ENCODE data around the gene OPTN. TPM values are rescaled to one million over a fixed set of nuclear protein-coding genes. Genes with fewer than 3 reads are reported as not detected.

OPTN gene
- polyA plus RNA-seq, 1 donor from 2014 or later = 38.2 TPM

GRCh38 chr10:13066527-13066926, 33.4 kb upstream of the OPTN start:
- no peaks in the 10 kb centered on the region for H3K9me2 ChIP-seq (ENCODE audit: insufficient read depth, low read length)
- no peaks in the 10 kb centered on the region for H3F3A ChIP-seq (ENCODE audit: insufficient read depth, low read length, poor library complexity, severe bottlenecking)
- H2AFZ ChIP-seq (ENCODE audit: low read depth, low read length) = no peak overlapping the region
- no peaks in the 10 kb centered on the region for H3K27me3 ChIP-seq (ENCODE audit: insufficient read depth, low read depth, low read length)
- no peaks in the 10 kb centered on the region for H3K36me3 ChIP-seq (ENCODE audit: insufficient read depth, low read length)
- H3K4me2 ChIP-seq (ENCODE audit: low read length) = no peak overlapping the region
- H3K9me3 ChIP-seq (ENCODE audit: low read length) = no peaks in the 10 kb centered on the region
- no peaks in the 10 kb centered on the region for H3K79me2 ChIP-seq (replicated peaks; ENCODE audit: insufficient read depth, low read length)
- H3K27ac ChIP-seq (ENCODE audit: low read length) = no peak overlapping the region
- TF ChIP-seq MXI1 (conservative IDR thresholded peaks at IDR 0.05; ENCODE audit: poor library complexity, severe bottlenecking) = no peak
- no peak for TF ChIP-seq POLR2AphosphoS5 (IDR thresholded peaks at IDR 0.05)
- no peak for TF ChIP-seq EZH2 (IDR thresholded peaks at IDR 0.05; ENCODE audit: borderline replicate concordance, insufficient read depth, low read length, poor library complexity, severe bottlenecking)
- TF ChIP-seq EP300 (conservative IDR thresholded peaks at IDR 0.05; ENCODE audit: poor library complexity, severe bottlenecking) = no peak
- H3K4me3 ChIP-seq (ENCODE audit: low read length) = no peak overlapping the region
- H4K20me1 ChIP-seq (ENCODE audit: insufficient read depth) = no peaks in the 10 kb centered on the region
- no peak overlapping the region for H3K9ac ChIP-seq (ENCODE audit: low read length)

DNA sequence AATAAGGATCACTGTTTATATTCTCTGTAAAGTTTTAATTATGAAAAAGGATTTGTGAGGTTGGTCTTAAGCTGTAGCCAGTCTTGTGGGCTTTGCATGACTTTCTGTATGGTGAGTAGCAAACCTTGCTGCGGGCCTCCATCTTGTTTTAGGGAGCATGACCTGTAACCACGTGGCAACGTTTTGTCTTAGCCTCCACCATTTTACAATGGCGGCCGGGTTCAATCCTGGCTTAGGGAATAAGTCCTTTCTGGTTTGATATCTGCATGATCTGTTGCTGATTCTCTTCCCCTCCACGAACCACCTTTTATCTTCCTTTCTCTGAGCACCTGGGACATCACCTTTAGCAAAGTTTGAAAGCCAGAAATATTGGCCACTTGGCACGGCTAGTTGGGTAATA, 32.5 kb upstream of the OPTN start:
- H2AFZ ChIP-seq (ENCODE audit: low read depth, low read length) = no peak overlapping the region
- H4K20me1 ChIP-seq (ENCODE audit: insufficient read depth) = no peaks in the 10 kb centered on the region
- H3K4me2 ChIP-seq (ENCODE audit: low read length) = no peak overlapping the region

GRCh38 chr10:13068071-13068470, 31.9 kb upstream of the OPTN start:
- Histone ChIP-seq H3K27ac (ENCODE audit: low read length) (no peak overlapping the region), H3K4me2 (ENCODE audit: low read length) (no peak overlapping the region), H3K9me2 (ENCODE audit: insufficient read depth, low read length) (no peaks in the 10 kb centered on the region), H3K9ac (ENCODE audit: low read length) (no peak overlapping the region), H3K36me3 (ENCODE audit: insufficient read depth, low read length) (no peaks in the 10 kb centered on the region), H3F3A (ENCODE audit: insufficient read depth, low read length, poor library complexity, severe bottlenecking) (no peaks in the 10 kb centered on the region), H2AFZ (ENCODE audit: low read depth, low read length) (no peak overlapping the region), H3K27me3 (ENCODE audit: insufficient read depth, low read depth, low read length) (no peaks in the 10 kb centered on the region), H4K20me1 (ENCODE audit: insufficient read depth) (no peaks in the 10 kb centered on the region), H3K79me2 (replicated peaks; ENCODE audit: insufficient read depth, low read length) (no peaks in the 10 kb centered on the region), H3K9me3 (ENCODE audit: low read length) (no peaks in the 10 kb centered on the region), H3K4me3 (ENCODE audit: low read length) (no peak overlapping the region)
- TF ChIP-seq POLR2AphosphoS5 (IDR thresholded peaks at IDR 0.05) (no peak), TAF1 (IDR thresholded peaks at IDR 0.05; ENCODE audit: low read depth) (no peak), SMC3 (conservative IDR thresholded peaks at IDR 0.05; ENCODE audit: poor library complexity) (no peak), CTCF (IDR thresholded peaks at IDR 0.05; ENCODE audit: poor library complexity, severe bottlenecking) (no peak), RAD21 (conservative IDR thresholded peaks at IDR 0.05) (no peak), EZH2 (IDR thresholded peaks at IDR 0.05; ENCODE audit: borderline replicate concordance, insufficient read depth, low read length, poor library complexity, severe bottlenecking) (no peak), EP300 (conservative IDR thresholded peaks at IDR 0.05; ENCODE audit: poor library complexity, severe bottlenecking) (no peak), MXI1 (conservative IDR thresholded peaks at IDR 0.05; ENCODE audit: poor library complexity, severe bottlenecking) (no peak)
- TF ChIP-seq, protein P1, sequence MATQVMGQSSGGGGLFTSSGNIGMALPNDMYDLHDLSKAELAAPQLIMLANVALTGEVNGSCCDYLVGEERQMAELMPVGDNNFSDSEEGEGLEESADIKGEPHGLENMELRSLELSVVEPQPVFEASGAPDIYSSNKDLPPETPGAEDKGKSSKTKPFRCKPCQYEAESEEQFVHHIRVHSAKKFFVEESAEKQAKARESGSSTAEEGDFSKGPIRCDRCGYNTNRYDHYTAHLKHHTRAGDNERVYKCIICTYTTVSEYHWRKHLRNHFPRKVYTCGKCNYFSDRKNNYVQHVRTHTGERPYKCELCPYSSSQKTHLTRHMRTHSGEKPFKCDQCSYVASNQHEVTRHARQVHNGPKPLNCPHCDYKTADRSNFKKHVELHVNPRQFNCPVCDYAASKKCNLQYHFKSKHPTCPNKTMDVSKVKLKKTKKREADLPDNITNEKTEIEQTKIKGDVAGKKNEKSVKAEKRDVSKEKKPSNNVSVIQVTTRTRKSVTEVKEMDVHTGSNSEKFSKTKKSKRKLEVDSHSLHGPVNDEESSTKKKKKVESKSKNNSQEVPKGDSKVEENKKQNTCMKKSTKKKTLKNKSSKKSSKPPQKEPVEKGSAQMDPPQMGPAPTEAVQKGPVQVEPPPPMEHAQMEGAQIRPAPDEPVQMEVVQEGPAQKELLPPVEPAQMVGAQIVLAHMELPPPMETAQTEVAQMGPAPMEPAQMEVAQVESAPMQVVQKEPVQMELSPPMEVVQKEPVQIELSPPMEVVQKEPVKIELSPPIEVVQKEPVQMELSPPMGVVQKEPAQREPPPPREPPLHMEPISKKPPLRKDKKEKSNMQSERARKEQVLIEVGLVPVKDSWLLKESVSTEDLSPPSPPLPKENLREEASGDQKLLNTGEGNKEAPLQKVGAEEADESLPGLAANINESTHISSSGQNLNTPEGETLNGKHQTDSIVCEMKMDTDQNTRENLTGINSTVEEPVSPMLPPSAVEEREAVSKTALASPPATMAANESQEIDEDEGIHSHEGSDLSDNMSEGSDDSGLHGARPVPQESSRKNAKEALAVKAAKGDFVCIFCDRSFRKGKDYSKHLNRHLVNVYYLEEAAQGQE (IDR thresholded peaks at IDR 0.05; ENCODE audit: borderline replicate concordance) = no peak

More for the DNA sequence above, 32.5 kb upstream of the OPTN start:
- H3K9ac ChIP-seq (ENCODE audit: low read length) = no peak overlapping the region
- no peaks in the 10 kb centered on the region for H3K27me3 ChIP-seq (ENCODE audit: insufficient read depth, low read depth, low read length)
- no peaks in the 10 kb centered on the region for H3F3A ChIP-seq (ENCODE audit: insufficient read depth, low read length, poor library complexity, severe bottlenecking)
- no peaks in the 10 kb centered on the region for H3K9me3 ChIP-seq (ENCODE audit: low read length)
- TF ChIP-seq TAF1 (IDR thresholded peaks at IDR 0.05; ENCODE audit: low read depth) = no peak
- TF ChIP-seq, protein P1 (IDR thresholded peaks at IDR 0.05; ENCODE audit: borderline replicate concordance) = no peak
- H3K9me2 ChIP-seq (ENCODE audit: insufficient read depth, low read length) = no peaks in the 10 kb centered on the region
- no peaks in the 10 kb centered on the region for H3K79me2 ChIP-seq (replicated peaks; ENCODE audit: insufficient read depth, low read length)
- H3K4me3 ChIP-seq (ENCODE audit: low read length) = no peak overlapping the region
- H3K27ac ChIP-seq (ENCODE audit: low read length) = no peak overlapping the region
- H3K36me3 ChIP-seq (ENCODE audit: insufficient read depth, low read length) = no peaks in the 10 kb centered on the region
